Muscle of leg (tissue), 11 donors: ENCODE results near the gene ADCY5. TPM values are rescaled to one million over a fixed set of nuclear protein-coding genes. Genes with fewer than 3 reads are reported as not detected.

Source experiments
- DNase-seq: peaks from one replicate; pipeline ENCODE4 v3.0.0; 2013
- H3K27ac ChIP-seq: one replicate; pipeline ENCODE4 v1.5.1; 2013; ENCODE audit warnings: mild to moderate bottlenecking, low read length, control low read depth
- H3K27me3 ChIP-seq: one replicate; pipeline ENCODE4 v1.6.1; 2013; ENCODE audit warnings: low read length; ENCODE audit not compliant: control insufficient read depth, insufficient read depth
- H3K36me3 ChIP-seq: one replicate; pipeline ENCODE4 v1.6.1; 2013; ENCODE audit warnings: low read length; ENCODE audit not compliant: control insufficient read depth, insufficient read depth
- H3K4me1 ChIP-seq: one replicate; pipeline ENCODE4 v1.6.1; 2013; ENCODE audit warnings: low read length; ENCODE audit not compliant: control insufficient read depth, insufficient read depth
- H3K4me3 ChIP-seq: one replicate; pipeline ENCODE4 v1.5.1; 2013; ENCODE audit warnings: low read length, control low read depth
- H3K9me3 ChIP-seq: replicated peaks from 2 replicates; pipeline ENCODE4 v1.6.1; 2013; ENCODE audit warnings: low read depth, low read length; ENCODE audit not compliant: control insufficient read depth
- WGBS: methylation state at CpG from one replicate; pipeline ENCODE4 v1.1.5; 2013; ENCODE audit warnings: missing lambda C conversion rate; ENCODE audit not compliant: insufficient coverage; 5-methylcytosine and 5-hydroxymethylcytosine counted together
- polyA plus RNA-seq, 8 donors: library from polyadenylated mRNA; unstranded; fragments of 120-200 nt; gene quantifications; one replicate each; pipeline versions ENCODE4 v1.2.1 to v1.2.3, GENCODE V29; 2013; ENCODE audit warnings: inconsistent platforms in 1 of 8, low replicate concordance in 1 of 8; ENCODE audit not compliant: insufficient read length in 8 of 8, insufficient read depth in 1 of 8
- total RNA-seq: library from RNA; stranded (reverse); fragments of 120-200 nt; gene quantifications from one replicate; pipeline ENCODE4 v1.2.4, GENCODE V29; 2013

ADCY5 gene
- total and polyA plus RNA-seq, 9 donors, result 1.8 to 6.1 (median 4.4) TPM

DNA sequence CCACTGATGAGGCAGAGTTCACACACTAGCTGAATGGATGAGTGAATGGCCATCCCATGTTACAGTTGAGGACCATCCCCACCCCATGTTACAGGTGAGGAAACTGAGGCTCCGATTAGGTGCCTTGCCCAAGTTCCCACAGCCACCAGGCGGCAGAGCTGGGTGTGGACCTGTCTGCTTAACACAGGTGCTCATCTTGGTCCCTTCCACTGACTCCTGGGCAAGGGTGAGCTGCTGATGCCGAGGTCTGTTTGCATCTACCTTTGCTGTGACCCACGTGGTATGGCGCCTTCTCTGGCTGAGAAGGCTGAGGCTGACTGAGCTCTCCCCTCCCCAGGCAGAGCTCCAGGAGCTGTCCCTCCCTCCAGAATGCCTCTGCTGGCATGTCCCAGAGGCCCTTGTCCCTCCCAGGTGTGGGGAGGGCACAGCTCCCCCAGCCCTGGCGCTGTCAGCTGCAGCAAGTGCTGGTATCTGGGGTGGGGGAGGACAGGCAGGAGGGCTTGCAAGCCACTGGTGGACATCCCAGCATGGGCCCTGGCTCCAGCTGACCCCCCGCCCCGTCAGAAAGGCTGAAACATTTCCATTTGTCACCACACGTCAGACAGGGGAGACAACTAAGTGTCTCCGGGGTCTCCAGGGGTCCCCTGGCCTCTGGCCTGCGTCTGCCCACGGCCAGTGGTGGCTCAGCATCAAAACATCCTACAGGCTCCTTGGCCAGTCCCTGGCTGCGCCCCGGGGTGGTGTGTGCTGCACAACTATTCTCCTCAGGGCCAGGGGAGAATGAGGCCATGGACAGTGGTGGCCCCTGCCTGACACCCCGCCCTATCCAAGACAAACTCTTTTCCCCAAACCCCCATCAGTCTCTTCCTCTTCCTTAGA, 105.4 kb downstream of the ADCY5 start:
- no peaks in the 10 kb centered on the region for H3K9me3 ChIP-seq
- H3K27ac ChIP-seq, result no peak overlapping the region
- WGBS, result 71% methylated on average over 14 of the region's 15 CpGs
- H3K4me1 ChIP-seq, result no peaks in the 10 kb centered on the region
- H3K36me3 ChIP-seq, result no peaks in the 10 kb centered on the region
- H3K4me3 ChIP-seq, result no peak overlapping the region
- no peak for DNase-seq
- peaks cover 2% of the 10 kb centered on the region for H3K27me3 ChIP-seq

DNA sequence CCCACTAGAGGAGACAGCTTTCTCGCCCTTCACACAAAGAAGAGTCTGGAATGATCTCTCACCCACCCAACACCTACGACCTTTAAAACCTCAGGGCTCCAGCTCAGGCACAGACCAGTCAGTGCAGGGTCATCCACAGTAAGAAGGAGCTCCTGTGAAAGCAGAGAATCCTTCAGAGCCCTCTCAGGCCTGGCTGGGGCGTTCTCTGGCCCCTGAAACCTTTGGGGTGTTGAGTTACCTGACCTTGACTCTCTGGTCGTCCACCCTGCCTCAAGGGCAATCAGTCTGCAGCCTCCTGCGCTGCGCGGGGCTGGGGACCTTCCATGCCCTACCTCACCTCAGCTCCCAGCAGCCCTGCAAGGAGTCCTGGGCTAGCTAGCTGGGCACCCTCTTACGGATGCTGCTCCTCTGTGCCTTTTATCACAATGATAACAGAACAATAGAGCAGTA, 106.2 kb downstream of the ADCY5 start:
- no peak overlapping the region for H3K27ac ChIP-seq
- no peak overlapping the region for H3K4me3 ChIP-seq
- no peaks in the 10 kb centered on the region for H3K27me3 ChIP-seq
- H3K9me3 ChIP-seq, result no peaks in the 10 kb centered on the region
- no peak for DNase-seq
- no peaks in the 10 kb centered on the region for H3K36me3 ChIP-seq
- no peaks in the 10 kb centered on the region for H3K4me1 ChIP-seq
- WGBS, result 82% methylated on average over 8 of the region's 8 CpGs

DNA sequence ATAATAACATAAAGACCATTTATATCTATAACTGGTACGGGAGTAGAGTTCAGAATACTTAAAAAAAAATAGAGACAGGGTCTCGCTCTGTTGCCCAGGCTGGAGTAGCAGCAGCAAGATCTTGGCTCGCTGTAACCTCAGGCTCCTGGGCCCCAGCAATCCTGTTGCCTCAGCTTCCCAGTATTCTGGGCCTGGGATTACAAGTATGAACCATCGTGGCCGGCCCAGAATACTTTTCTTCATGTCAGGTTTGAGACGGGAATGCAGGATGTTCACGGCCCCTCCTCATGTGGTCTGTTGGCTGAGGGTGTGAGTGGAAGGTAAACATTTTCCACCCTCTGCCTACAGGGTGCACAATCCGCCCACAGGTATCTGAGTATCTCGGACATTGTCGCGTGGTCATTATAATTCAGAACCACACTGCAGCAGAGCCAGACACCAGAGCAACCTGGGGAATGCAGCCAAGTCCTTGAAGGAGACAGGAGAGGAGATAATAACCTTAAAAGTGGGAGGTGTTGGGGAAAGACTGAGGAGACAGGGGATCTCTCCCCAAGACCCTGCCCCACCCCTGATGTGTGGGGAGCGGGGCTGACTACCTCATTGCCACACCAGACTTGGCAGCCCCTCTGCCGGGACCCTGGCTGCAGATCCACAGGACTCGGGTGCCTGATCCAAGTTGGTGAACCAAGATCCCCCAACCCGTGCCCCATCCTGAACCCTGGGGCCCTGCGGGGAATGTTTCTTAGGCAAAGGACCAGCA, 106.8 kb downstream of the ADCY5 start:
- no peak for DNase-seq
- no peak overlapping the region for H3K27ac ChIP-seq
- H3K4me1 ChIP-seq, result no peaks in the 10 kb centered on the region
- 94% methylated on average over 7 of the region's 16 CpGs for WGBS
- no peaks in the 10 kb centered on the region for H3K9me3 ChIP-seq
- H3K27me3 ChIP-seq, result no peaks in the 10 kb centered on the region
- H3K36me3 ChIP-seq, result no peaks in the 10 kb centered on the region
- no peak overlapping the region for H3K4me3 ChIP-seq

DNA sequence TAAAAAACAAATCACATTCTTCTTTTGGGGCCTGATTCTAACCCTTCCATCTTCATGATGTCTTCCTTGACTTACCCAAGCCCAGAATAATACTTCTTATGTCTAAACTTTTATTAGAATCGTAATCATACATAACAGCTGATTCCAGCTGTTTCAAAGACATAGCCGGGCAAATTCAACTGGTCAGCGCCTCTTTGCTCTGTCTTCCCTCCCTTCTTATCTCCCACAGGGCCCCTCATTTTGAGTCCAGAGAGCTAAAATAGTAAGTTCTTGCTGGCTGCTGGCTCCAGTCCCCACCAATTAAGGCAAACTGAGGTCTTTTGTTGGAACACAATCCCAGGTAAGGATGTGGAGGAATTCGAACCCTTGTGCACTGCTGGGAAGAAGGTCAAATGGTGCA, 108.6 kb downstream of the ADCY5 start:
- Histone ChIP-seq H3K4me1 (no peaks in the 10 kb centered on the region), H3K27me3 (no peaks in the 10 kb centered on the region), H3K36me3 (no peaks in the 10 kb centered on the region), H3K4me3 (no peak overlapping the region), H3K9me3 (no peaks in the 10 kb centered on the region), H3K27ac (no peak overlapping the region)
- WGBS, result 71% methylated on average over 2 of the region's 4 CpGs
- no peak for DNase-seq

DNA sequence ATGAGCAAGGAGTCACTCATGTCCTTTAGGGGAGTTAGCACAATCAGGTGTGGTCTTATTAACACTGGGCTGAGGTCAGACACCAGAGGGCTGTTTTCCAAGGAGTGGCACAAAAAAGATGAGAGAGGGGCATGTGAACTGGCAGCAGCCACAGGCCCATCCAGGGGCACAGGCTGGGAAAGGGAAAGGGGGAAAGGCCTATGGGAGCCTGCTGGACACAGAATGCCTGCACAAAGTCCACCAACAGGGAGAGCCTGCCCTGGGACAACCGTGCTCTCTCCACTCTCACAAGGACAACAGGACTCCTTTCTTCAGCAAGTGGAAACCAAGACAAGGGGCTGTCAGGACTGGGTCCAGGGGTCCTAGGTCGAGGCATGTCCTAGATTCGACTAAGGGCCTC, 109.6 kb downstream of the ADCY5 start:
- no peak for DNase-seq
- Histone ChIP-seq H3K27me3 (no peaks in the 10 kb centered on the region), H3K9me3 (no peaks in the 10 kb centered on the region), H3K36me3 (no peaks in the 10 kb centered on the region), H3K27ac (no peak overlapping the region), H3K4me3 (no peak overlapping the region), H3K4me1 (no peaks in the 10 kb centered on the region)
- WGBS, result 89% methylated on average over 1 of the region's 3 CpGs

DNA sequence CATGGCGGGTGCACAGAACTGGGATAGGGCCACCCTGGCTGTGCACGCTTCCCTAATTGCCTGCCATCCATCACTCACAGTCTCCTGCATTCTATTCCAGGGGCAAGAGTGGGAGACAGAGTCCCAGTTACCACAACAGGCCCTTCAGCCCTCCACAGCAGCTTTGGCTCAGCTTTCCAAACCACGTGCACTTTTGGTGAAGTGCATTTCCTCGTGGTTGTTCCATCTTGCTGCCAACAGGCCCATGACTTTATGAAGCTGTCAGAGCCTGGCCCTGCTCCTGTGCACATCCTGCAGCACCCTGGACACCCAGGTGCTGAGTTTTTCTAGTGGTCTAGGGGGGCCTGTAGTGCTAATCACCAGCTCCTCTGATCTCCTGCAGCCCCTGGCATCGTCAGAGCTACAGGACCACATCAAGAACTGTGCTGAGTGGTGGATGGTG, 110.2 kb downstream of the ADCY5 start:
- Histone ChIP-seq H3K27me3 (no peaks in the 10 kb centered on the region), H3K4me3 (no peak overlapping the region), H3K4me1 (no peaks in the 10 kb centered on the region), H3K36me3 (no peaks in the 10 kb centered on the region), H3K27ac (no peak overlapping the region), H3K9me3 (no peaks in the 10 kb centered on the region)
- no peak for DNase-seq
- WGBS, result 60% methylated on average over 5 of the region's 5 CpGs

DNA sequence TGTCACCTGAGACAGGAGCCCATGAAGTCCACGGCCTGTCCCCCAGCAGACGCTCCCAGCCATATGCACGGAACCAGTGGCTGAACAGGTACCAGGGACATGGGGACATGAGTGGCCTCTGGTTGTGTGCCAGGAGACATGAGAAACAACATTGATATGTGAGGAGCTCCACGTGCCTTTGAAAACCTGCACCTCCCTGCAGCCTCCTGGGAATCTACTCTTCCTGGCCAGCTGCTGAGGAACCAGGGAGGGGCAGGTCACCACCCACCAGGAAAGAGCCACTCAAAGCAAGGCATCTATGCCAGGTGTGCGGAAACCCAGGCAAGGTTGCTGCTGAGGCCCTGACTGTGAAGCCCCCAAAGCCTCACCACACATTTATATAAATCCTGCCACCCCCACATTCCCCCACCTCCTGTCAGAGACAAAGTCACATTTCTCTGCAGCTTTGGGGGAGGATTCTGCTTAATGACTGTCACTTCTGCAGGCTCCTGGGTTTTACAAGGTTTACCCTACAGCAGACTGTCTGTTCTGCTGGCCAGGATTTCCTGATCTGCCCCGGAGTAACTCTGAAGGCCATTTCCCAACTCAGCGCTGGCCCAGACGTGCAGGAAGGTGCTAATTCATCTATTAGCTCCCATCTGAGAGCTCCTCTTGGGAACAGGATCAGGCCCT, 110.8 kb downstream of the ADCY5 start:
- 50% methylated on average over 5 of the region's 8 CpGs for WGBS
- no peaks in the 10 kb centered on the region for H3K9me3 ChIP-seq
- no peak overlapping the region for H3K4me3 ChIP-seq
- no peaks in the 10 kb centered on the region for H3K27me3 ChIP-seq
- DNase-seq, result no peak
- no peaks in the 10 kb centered on the region for H3K4me1 ChIP-seq
- H3K36me3 ChIP-seq, result no peaks in the 10 kb centered on the region
- no peak overlapping the region for H3K27ac ChIP-seq

DNA sequence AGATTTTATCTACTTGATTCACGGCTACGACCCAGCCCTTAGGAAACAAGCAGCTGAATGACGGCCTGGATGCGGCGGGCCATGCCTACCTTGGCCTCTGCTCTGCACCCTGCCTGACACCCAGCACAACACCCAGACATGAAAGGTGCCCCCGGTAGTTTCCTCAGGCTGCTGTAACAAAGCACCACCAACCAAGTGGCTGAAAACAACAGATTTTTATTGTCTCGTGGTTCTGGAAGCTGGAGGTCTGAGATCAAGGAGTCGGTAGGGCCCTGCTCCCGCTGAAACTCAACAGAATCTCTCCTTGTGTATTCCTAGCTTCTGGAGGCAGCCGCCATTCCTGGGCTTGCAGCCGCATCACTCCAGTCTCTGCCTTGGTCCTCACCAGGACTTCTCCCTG, 111.7 kb downstream of the ADCY5 start:
- no peak overlapping the region for H3K4me3 ChIP-seq
- no peak overlapping the region for H3K27ac ChIP-seq
- DNase-seq, result no peak
- H3K9me3 ChIP-seq, result no peaks in the 10 kb centered on the region
- WGBS, result 85% methylated on average over 8 of the region's 11 CpGs
- no peaks in the 10 kb centered on the region for H3K4me1 ChIP-seq
- no peaks in the 10 kb centered on the region for H3K27me3 ChIP-seq
- H3K36me3 ChIP-seq, result no peaks in the 10 kb centered on the region

DNA sequence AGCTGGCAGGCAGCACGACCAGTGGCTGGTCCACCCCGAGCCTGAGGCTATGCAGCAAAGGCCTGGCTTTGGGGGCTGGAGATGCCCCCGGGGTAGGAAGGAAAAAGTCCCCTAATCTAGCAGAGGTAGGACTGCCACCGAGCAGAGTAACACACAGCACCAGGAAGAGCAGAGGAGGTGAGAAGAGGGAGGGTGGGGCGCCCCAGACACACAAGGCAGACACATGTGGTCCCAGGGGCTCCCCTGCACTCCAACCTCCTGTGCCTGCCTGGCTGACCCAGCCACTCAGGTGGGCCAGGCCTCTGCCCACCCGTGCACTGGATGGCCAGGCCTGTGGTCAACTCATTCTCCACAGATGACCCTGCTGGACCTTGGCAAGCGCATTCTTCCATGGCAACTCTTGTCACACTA, 112.4 kb downstream of the ADCY5 start:
- no peaks in the 10 kb centered on the region for H3K9me3 ChIP-seq
- 83% methylated on average over 6 of the region's 7 CpGs for WGBS
- no peak for DNase-seq
- H3K4me1 ChIP-seq, result no peaks in the 10 kb centered on the region
- H3K4me3 ChIP-seq, result no peak overlapping the region
- no peak overlapping the region for H3K27ac ChIP-seq
- no peaks in the 10 kb centered on the region for H3K27me3 ChIP-seq
- H3K36me3 ChIP-seq, result no peaks in the 10 kb centered on the region

DNA sequence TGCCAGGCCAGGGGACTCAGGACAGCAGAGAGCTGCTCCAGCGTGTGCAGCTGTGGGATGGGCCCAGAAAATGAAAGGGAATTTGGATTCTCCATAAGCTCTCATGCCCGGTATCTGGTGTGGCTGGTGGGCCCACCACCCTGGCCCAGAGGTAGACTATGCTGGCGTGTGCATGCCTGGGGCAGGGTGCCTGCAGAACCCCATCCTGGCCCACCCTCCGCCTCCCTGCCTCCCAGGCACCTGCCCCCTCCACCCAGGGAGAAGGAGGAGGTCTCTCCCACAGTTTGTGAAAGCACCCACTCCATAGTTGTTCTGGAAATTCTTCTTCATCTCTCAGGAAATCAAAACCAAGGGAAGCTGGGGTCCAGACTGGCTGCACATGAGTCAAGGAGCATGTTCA, 112.9 kb downstream of the ADCY5 start:
- H3K9me3 ChIP-seq, result no peaks in the 10 kb centered on the region
- H3K36me3 ChIP-seq, result no peaks in the 10 kb centered on the region
- no peaks in the 10 kb centered on the region for H3K27me3 ChIP-seq
- 69% methylated on average over 2 of the region's 4 CpGs for WGBS
- H3K4me1 ChIP-seq, result no peaks in the 10 kb centered on the region
- no peak overlapping the region for H3K27ac ChIP-seq
- H3K4me3 ChIP-seq, result no peak overlapping the region
- no peak for DNase-seq
